ENCODE data around the gene TGIF1.

The TGIF1 gene

GRCh38 chr18:3450012-3450798 is at the start of gene TGIF1:
Gene TGIF1, plus strand, starts transcription at chr18:3450172. Its CDS starts 318 bp downstream, at chr18:3450490.
- CTCF ChIA-PET, result interaction anchor here (0.9 to 2.6 kb wide), 3 partner anchors 12 to 204 kb away, joined by 3 to 9 read pairs (median 3); no protein-coding TSS in a partner anchor
- POLR2A ChIA-PET, result no interaction called here
- DNase-seq (ENCODE audit: extremely low spot score), result peak; percentile 29
- no peak for TF ChIP-seq CTCF (IDR thresholded peaks at IDR 0.05; ENCODE audit: control extremely low read depth, extremely low read depth, low read depth, missing control alignments)

- no peak for DNase-seq (ENCODE audit: extremely low spot score)
- no peak for TF ChIP-seq CTCF (IDR thresholded peaks at IDR 0.05; ENCODE audit: control extremely low read depth, extremely low read depth, low read depth, missing control alignments)
- POLR2A ChIA-PET, result no interaction called here
- CTCF ChIA-PET, result no interaction called here
These were observed 49.2 kb upstream of the TGIF1 start for GRCh38 chr18:3400567-3401296.

GRCh38 chr18:3401669-3402620 is 48.0 kb upstream of the TGIF1 start:
- DNase-seq (ENCODE audit: extremely low spot score), result peak; percentile 61
- POLR2A ChIA-PET, result no interaction called here
- TF ChIP-seq CTCF (IDR thresholded peaks at IDR 0.05; ENCODE audit: control extremely low read depth, extremely low read depth, low read depth, missing control alignments), result no peak
- CTCF ChIA-PET, result interaction anchor here (0.9 to 1.3 kb wide), 2 partner anchors 25 to 46 kb away, joined by 3 read pairs; no protein-coding TSS in a partner anchor

GRCh38 chr18:3402982-3403451 is 47.0 kb upstream of the TGIF1 start:
- ChIA-PET POLR2A (no interaction called here), CTCF (interaction anchor here (1.5 kb wide), 1 partner anchor 23 kb away, joined by 4 read pairs; no protein-coding TSS in a partner anchor)
- TF ChIP-seq CTCF (IDR thresholded peaks at IDR 0.05; ENCODE audit: control extremely low read depth, extremely low read depth, low read depth, missing control alignments), result no peak
- no peak for DNase-seq (ENCODE audit: extremely low spot score)

GRCh38 chr18:3405713-3406112 is 44.3 kb upstream of the TGIF1 start:
- no peak for TF ChIP-seq CTCF (IDR thresholded peaks at IDR 0.05; ENCODE audit: control extremely low read depth, extremely low read depth, low read depth, missing control alignments)
- ChIA-PET POLR2A (no interaction called here), CTCF (interaction anchor here (1.6 kb wide), 1 partner anchor 108 kb away, joined by 4 read pairs; no protein-coding TSS in a partner anchor)
- DNase-seq (ENCODE audit: extremely low spot score), result no peak
